Epithelial cell of esophagus (primary cell): ENCODE data around the gene PCDH1.

Experiments
- DNase-seq: peaks from one replicate; pipeline ENCODE4 v3.0.0; 2010; ENCODE audit warnings: low read depth
- H3K4me3 ChIP-seq: 2 replicates; pipeline ENCODE4 v1.5.1; 2011; ENCODE audit warnings: mild to moderate bottlenecking, low read length, control low read depth
- TF ChIP-seq, protein P1 (sequence below): IDR thresholded peaks from 2 replicates; pipeline ENCODE4 v1.5.1; 2011; ENCODE audit warnings: low read depth, mild to moderate bottlenecking, low read length, control low read depth, inconsistent platforms; ENCODE audit not compliant: insufficient read depth; ENCODE audit errors: missing control alignments

PCDH1 gene

DNA sequence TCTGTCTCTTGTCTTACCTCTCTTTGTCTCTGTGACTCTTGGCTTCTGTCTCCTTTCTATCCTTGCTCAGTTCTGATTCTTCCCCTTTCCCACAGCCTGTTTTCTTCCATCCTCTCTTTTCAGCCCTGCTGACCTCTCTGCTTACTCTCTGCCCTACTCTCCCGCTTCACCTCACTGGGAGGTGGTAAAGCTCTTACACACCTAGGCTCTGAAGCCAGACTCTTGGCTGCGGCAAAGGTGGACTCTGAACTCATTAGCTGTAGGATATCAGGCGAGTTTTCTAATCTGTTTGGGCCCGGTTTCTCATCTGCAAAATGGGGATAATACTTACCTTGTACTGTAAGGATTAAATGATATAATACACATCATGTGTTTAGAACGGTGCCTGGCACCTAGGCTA, 11.1 kb downstream of the PCDH1 start:
- no peak overlapping the region for H3K4me3 ChIP-seq
- TF ChIP-seq, protein P1, sequence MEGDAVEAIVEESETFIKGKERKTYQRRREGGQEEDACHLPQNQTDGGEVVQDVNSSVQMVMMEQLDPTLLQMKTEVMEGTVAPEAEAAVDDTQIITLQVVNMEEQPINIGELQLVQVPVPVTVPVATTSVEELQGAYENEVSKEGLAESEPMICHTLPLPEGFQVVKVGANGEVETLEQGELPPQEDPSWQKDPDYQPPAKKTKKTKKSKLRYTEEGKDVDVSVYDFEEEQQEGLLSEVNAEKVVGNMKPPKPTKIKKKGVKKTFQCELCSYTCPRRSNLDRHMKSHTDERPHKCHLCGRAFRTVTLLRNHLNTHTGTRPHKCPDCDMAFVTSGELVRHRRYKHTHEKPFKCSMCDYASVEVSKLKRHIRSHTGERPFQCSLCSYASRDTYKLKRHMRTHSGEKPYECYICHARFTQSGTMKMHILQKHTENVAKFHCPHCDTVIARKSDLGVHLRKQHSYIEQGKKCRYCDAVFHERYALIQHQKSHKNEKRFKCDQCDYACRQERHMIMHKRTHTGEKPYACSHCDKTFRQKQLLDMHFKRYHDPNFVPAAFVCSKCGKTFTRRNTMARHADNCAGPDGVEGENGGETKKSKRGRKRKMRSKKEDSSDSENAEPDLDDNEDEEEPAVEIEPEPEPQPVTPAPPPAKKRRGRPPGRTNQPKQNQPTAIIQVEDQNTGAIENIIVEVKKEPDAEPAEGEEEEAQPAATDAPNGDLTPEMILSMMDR, result no peak
- DNase-seq, result no peak

DNA sequence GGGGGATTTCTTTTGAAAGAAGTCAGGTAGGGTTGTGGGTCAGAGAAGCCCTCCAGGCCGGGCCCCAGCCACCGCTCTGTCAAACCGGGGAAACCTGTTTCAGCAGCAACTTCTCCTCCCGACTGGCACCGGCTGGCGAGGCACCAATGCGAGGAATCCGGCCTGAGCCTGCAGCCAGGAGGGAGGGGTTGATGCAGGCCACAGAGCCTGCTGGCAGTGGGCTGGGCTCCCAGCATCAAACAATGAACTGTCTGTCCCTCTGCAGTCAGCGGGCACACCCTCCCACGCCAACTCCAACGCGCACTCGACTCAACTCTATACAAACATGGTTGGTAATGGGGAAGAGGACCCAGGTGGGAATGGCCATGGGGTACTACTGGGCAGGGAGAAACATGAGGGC, 12.1 kb downstream of the PCDH1 start:
- H3K4me3 ChIP-seq, result no peak overlapping the region
- TF ChIP-seq, protein P1, result no peak
- peak; percentile 80 for DNase-seq

DNA sequence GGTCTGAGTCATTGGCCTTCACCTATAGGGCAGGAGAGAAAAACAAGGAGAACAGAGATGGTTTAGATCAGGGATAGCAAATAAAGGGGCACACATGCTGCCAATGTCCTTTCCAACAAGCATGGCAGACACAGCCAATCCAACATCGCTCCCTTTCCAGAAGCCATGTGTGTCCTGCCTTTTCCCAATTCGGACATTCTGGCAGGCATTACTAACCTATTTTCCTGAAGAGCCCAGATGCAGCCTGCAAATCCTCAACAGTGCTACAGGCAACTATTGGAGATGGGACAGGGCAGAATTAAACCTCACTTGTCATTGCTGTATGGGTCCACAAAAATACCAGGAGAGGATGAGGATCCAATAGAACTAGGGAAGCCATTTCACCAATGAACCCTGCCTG, 12.8 kb downstream of the PCDH1 start:
- no peak overlapping the region for H3K4me3 ChIP-seq
- TF ChIP-seq, protein P1, result no peak

GRCh38 chr5:141864371-141865370, 13.5 kb downstream of the PCDH1 start:
- TF ChIP-seq, protein P1, result no peak

More for the DNA sequence above, 12.8 kb downstream of the PCDH1 start:
- DNase-seq, result no peak

DNA sequence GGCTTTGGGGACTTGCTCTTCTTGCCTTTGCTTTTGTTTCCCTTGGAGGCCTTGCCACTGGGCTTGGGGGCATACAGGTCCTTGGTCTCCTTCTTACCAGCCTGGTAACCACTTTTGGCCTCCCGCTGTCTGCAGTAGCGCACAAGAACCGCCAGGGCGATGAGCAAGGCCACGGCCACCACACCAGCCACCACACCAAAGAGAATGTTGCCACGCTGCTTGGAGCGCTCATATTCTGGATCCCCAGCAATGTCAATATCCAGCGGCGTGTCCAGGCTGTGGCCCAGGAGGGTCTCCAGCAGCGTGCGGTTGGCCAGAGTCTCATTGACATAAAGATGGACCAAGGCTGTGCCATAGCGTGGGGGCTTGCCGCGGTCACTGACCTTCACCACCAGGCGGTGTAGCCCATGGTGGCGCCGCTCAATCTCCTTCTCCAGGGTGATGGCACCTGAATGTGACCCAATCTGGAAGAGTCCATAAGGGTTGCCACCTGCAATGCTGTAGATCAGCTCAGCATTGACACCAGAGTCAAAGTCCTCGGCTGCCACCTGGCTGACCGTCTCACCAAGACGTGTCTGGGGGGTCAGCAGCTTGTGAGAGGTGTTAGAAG, 14.5 kb downstream of the PCDH1 start:
- no peak overlapping the region for H3K4me3 ChIP-seq
- TF ChIP-seq, protein P1, result no peak
- no peak for DNase-seq

More at GRCh38 chr5:141864371-141865370, 13.5 kb downstream of the PCDH1 start:
- H3K4me3 ChIP-seq, result no peak overlapping the region
- no peak for DNase-seq

DNA sequence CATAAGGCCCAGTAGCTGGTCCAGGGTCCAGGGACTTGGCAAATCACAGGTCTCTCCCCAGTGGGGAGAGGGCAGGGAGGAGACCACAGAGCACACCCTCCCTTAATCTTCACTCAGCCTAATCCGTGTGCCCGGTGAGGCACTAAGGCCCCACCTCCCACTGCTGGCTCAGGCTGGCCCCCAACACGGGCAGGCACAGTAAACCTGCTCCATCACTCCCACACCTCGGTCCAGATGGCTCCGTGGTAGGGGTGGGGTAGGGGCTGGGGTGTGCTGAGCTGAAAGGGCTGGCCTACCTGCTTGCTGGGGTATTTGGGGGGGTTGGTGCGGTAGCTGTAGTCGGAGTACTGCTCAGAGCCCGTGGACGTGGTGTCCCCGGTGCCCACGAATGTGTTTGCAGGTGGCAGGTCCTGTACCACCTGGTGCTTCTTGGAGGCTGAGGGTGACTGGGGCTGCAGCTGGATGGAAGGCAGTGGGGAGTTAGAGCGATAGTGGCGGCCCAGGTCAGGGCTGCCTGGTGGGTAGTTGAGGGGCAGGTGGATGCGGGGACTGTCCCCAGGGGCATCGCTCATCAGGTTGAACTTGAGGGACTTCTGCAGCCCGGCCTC, 15.2 kb downstream of the PCDH1 start:
- H3K4me3 ChIP-seq, result no peak overlapping the region
- DNase-seq, result no peak
- TF ChIP-seq, protein P1, result no peak
